Liver (tissue), 3 donors: ENCODE measurements around the gene COL26A1.

Source experiments
- GABPA ChIP-seq, 2 donors: IDR thresholded peaks in 1 of 2; conservative IDR thresholded peaks in 1 of 2; 2 replicates each; pipeline ENCODE4 v1.6.1; 2016; ENCODE audit warnings: antibody characterized with exemption in 2 of 2, mild to moderate bottlenecking in 1 of 2, moderate library complexity in 1 of 2
- RXRA ChIP-seq, 2 donors: IDR thresholded peaks; 2 replicates each; pipeline ENCODE4 v1.6.1; 2017 to 2018; ENCODE audit warnings: antibody characterized with exemption in 2 of 2, mild to moderate bottlenecking in 1 of 2
- TAF1 ChIP-seq: conservative IDR thresholded peaks from 2 replicates; pipeline ENCODE4 v1.6.1; 2016; ENCODE audit warnings: antibody characterized with exemption, mild to moderate bottlenecking
- TF ChIP-seq, protein P1 (sequence below): fragments of 150-350 bp; IDR thresholded peaks from 2 replicates; pipeline ENCODE4 v1.5.1; 2017; ENCODE audit warnings: improper control_type of control experiment, low read depth, low read length; ENCODE audit not compliant: missing input control
- donor health status: healthy.
- donor health status: healthy.

DNA sequence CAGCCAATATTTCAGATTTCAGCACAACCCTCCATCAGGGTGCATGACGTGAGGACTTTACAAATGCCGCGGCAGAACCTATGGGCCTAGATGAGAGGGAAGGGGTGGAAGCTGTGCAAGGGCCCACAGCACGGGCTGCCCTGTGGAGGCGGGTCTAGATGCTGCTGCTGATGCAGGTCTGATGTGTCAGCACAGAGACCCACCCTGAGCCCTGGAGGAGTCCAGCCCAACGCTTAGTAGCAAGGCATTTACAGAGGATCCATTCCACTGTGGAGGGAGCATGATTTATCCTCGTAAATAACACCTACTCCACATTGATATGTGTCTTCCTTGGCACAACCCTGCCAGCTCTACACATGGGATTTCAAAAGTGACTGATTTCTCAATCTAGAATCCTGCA is 217.9 kb downstream of the COL26A1 start:
- TF ChIP-seq, protein P1, sequence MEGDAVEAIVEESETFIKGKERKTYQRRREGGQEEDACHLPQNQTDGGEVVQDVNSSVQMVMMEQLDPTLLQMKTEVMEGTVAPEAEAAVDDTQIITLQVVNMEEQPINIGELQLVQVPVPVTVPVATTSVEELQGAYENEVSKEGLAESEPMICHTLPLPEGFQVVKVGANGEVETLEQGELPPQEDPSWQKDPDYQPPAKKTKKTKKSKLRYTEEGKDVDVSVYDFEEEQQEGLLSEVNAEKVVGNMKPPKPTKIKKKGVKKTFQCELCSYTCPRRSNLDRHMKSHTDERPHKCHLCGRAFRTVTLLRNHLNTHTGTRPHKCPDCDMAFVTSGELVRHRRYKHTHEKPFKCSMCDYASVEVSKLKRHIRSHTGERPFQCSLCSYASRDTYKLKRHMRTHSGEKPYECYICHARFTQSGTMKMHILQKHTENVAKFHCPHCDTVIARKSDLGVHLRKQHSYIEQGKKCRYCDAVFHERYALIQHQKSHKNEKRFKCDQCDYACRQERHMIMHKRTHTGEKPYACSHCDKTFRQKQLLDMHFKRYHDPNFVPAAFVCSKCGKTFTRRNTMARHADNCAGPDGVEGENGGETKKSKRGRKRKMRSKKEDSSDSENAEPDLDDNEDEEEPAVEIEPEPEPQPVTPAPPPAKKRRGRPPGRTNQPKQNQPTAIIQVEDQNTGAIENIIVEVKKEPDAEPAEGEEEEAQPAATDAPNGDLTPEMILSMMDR = no peak
- no peak for TF ChIP-seq TAF1
- no peak for TF ChIP-seq RXRA (IDR thresholded peaks at IDR 0.05)
- TF ChIP-seq GABPA (IDR thresholded peaks at IDR 0.05 in 1 of 2, conservative IDR thresholded peaks at IDR 0.05 in 1 of 2) = no peak
